Panc1 (cell line): Measurements from ENCODE around the gene TKT. TPM values are rescaled to one million over a fixed set of nuclear protein-coding genes. Genes with fewer than 3 reads are reported as not detected.

Experiments used
- ATAC-seq: fragments of 200-7000 bp; cut with Tn5 transposase; 2 replicates; pipeline ENCODE4 v1.9.1; 2020; ENCODE audit warnings: mild to moderate bottlenecking, moderate library complexity
- BruUV-seq: library from RNA; stranded (reverse); fragments of 400-500 nt; replicated peaks from 2 replicates; lab custom pipeline; 2021; lab: Mats Ljungman, UMichigan
- CTCF ChIA-PET: fragments of 300-600 bp; sonication (Branson Sonifier 250); formaldehyde crosslinking; loops from one replicate; lab custom pipeline; 2022; ENCODE audit warnings: antibody characterized with exemption; lab: Charles Lee
- POLR2A ChIA-PET: fragments of 300-600 bp; sonication (Branson Sonifier 250); formaldehyde crosslinking; loops from one replicate; lab custom pipeline; 2022; ENCODE audit warnings: antibody characterized with exemption; lab: Charles Lee
- DNase-seq: peaks from one replicate; pipeline ENCODE4 v3.0.0-alpha.2; 2010; ENCODE audit warnings: low read depth, low spot score
- H3K27ac ChIP-seq: 2 replicates; pipeline ENCODE4 v1.5.1; 2011; ENCODE audit warnings: mild to moderate bottlenecking, low read length, inconsistent platforms
- H3K27me3 ChIP-seq: fragments of 200-500 bp; sonication (Bioruptor generic); 2 replicates; pipeline ENCODE4 v1.6.0; 2014; ENCODE audit warnings: low read length, inconsistent platforms; ENCODE audit not compliant: control insufficient read depth, insufficient read depth
- H3K36me3 ChIP-seq: fragments of 200-500 bp; sonication (Bioruptor generic); 2 replicates; pipeline ENCODE4 v1.5.1; 2014; ENCODE audit warnings: inconsistent platforms, mild to moderate bottlenecking, low read length, moderate library complexity; ENCODE audit not compliant: control insufficient read depth, insufficient read depth
- H3K4me1 ChIP-seq: 2 replicates; pipeline ENCODE4 v1.5.1; 2011; ENCODE audit warnings: inconsistent platforms, mild to moderate bottlenecking, low read length, moderate library complexity; ENCODE audit not compliant: control insufficient read depth, insufficient read depth
- H3K4me3 ChIP-seq, 2 experiments: 2 replicates each; pipeline ENCODE4 v1.5.1; 2011 to 2012; ENCODE audit warnings: low read depth in 2 of 2, low read length in 2 of 2, mild to moderate bottlenecking in 2 of 2, inconsistent platforms in 1 of 2, moderate library complexity in 1 of 2
- H3K9me3 ChIP-seq: fragments of 200-500 bp; sonication (Bioruptor generic); 2 replicates; pipeline ENCODE4 v1.5.1; 2014; ENCODE audit warnings: low read depth, mild to moderate bottlenecking, inconsistent platforms, low read length, moderate library complexity; ENCODE audit not compliant: control insufficient read depth, insufficient read depth
- CTCF ChIP-seq: fragments of 450-650 bp; IDR thresholded peaks from 2 replicates; pipeline ENCODE4 v1.5.1; 2017; ENCODE audit warnings: mild to moderate bottlenecking
- POLR2AphosphoS5 ChIP-seq: IDR thresholded peaks from 2 replicates; pipeline ENCODE4 v1.6.1; 2012; ENCODE audit warnings: mild to moderate bottlenecking, low read depth, low read length, moderate library complexity
- REST ChIP-seq, 2 experiments: IDR thresholded peaks; 2 replicates each; pipeline ENCODE4 v1.6.1; 2011 to 2012; ENCODE audit warnings: low read depth in 2 of 2, control low read depth in 1 of 2, low read length in 1 of 2, mild to moderate bottlenecking in 1 of 2, moderate library complexity in 1 of 2; ENCODE audit not compliant: insufficient read depth in 1 of 2
- SIN3A ChIP-seq: IDR thresholded peaks from 2 replicates; pipeline ENCODE4 v1.6.1; 2012; ENCODE audit warnings: low read depth, mild to moderate bottlenecking, low read length, moderate library complexity, borderline replicate concordance; ENCODE audit not compliant: insufficient read depth
- TCF7L2 ChIP-seq: IDR thresholded peaks from 2 replicates; pipeline ENCODE4 v1.6.1; 2011; ENCODE audit warnings: mild to moderate bottlenecking, low read depth, low read length, inconsistent platforms
- in situ Hi-C: cut with HindIII; loops from 2 replicates; pipeline ENCODE4 v1.10.0; 2016; ENCODE audit warnings: low sequenced_read_pairs, low pct_unique_long_range_greater_than_20kb
- intact Hi-C: fragments of 100-400 bp; cut with micrococcal nuclease; formaldehyde crosslinking; loops from one replicate; pipeline ENCODE4 v1.10.0; 2022; ENCODE audit not compliant: unreplicated experiment
- total RNA-seq: library from RNA; stranded (reverse); gene quantifications from one replicate; pipeline ENCODE4 v1.2.1, GENCODE V29; 2021; ENCODE audit not compliant: unreplicated experiment

Gene TKT
- total RNA-seq, 1 experiment from 2014 or later = 338 TPM

GRCh38 chr3:53260286-53260785 is 4.5 kb upstream of the TKT start:
- no peaks in the 10 kb centered on the region for H3K4me1 ChIP-seq
- no peaks in the 10 kb centered on the region for H3K9me3 ChIP-seq
- TF ChIP-seq SIN3A (no peak), REST (IDR thresholded peaks at IDR 0.05; ENCODE audit: insufficient read depth in 1 of 2, low read depth in 2 of 2, low read length in 1 of 2) (no peak), CTCF (no peak), POLR2AphosphoS5 (no peak), TCF7L2 (no peak)
- no peak overlapping the region for H3K4me3 ChIP-seq
- ATAC-seq (no peak), DNase-seq (no peak)
- no TSS peak for BruUV-seq
- CTCF ChIA-PET = no interaction called here
- in situ Hi-C loops = no loop called here
- H3K27ac ChIP-seq = no peak overlapping the region
- intact Hi-C loops = no loop called here
- peaks cover 3% of the 10 kb centered on the region; the same call in 1 of the 2 replicates for H3K36me3 ChIP-seq
- POLR2A ChIA-PET = no interaction called here
- no peaks in the 10 kb centered on the region for H3K27me3 ChIP-seq

GRCh38 chr3:53259427-53260259 is 3.8 kb upstream of the TKT start:
- ChIA-PET POLR2A (no interaction called here), CTCF (no interaction called here)
- DNase-seq (no peak), ATAC-seq (no peak)
- Histone ChIP-seq H3K36me3 (peaks cover 3% of the 10 kb centered on the region; the same call in 1 of the 2 replicates), H3K9me3 (no peaks in the 10 kb centered on the region), H3K27ac (no peak overlapping the region), H3K4me3 (no peak overlapping the region), H3K4me1 (no peaks in the 10 kb centered on the region), H3K27me3 (no peaks in the 10 kb centered on the region)
- intact Hi-C loops = no loop called here
- no peak for TF ChIP-seq REST (IDR thresholded peaks at IDR 0.05; ENCODE audit: insufficient read depth in 1 of 2, low read depth in 2 of 2, low read length in 1 of 2)
- no peak for TF ChIP-seq TCF7L2
- in situ Hi-C loops = no loop called here
- no TSS peak for BruUV-seq
